ENCODE data around the gene TTI1.

Gene TTI1

GRCh38 chr20:37955511-37955910, 77.7 kb downstream of the TTI1 start:
- H3K27ac ChIP-seq (ENCODE audit: low read length): no peak overlapping the region
- no peak for ATAC-seq (ENCODE audit: insufficient read depth, low read depth)

GRCh38 chr20:37954626-37955025, 78.6 kb downstream of the TTI1 start:
- no peak for TF ChIP-seq EZH2 (IDR thresholded peaks at IDR 0.05; ENCODE audit: borderline replicate concordance, low read depth, low read length, severe bottlenecking)
- no peak for TF ChIP-seq CTCF (IDR thresholded peaks at IDR 0.05; ENCODE audit: borderline replicate concordance, extremely low read depth, low read length, poor library complexity, severe bottlenecking)
- Histone ChIP-seq H3K27me3 (ENCODE audit: insufficient read depth, low read length, poor library complexity) (peaks cover 6% of the 10 kb centered on the region), H4K20me1 (ENCODE audit: insufficient read depth, low read length) (no peaks in the 10 kb centered on the region), H3K9me3 (ENCODE audit: insufficient read depth, low read length, severe bottlenecking) (no peaks in the 10 kb centered on the region), H3K9ac (ENCODE audit: low read depth, low read length) (no peak overlapping the region), H3K36me3 (ENCODE audit: insufficient read depth, low read length) (no peaks in the 10 kb centered on the region), H3K79me2 (ENCODE audit: insufficient read depth, low read length) (no peaks in the 10 kb centered on the region), H3K27ac (ENCODE audit: low read length) (no peak overlapping the region), H3K4me3 (ENCODE audit: low read depth in 1 of 2, low read length in 2 of 2) (no peak overlapping the region), H2AFZ (ENCODE audit: low read depth, low read length) (no peak overlapping the region), H3K4me1 (ENCODE audit: insufficient read depth, low read length) (no peaks in the 10 kb centered on the region), H3K4me2 (ENCODE audit: insufficient read depth, low read length) (no peak overlapping the region)
- no peak for ATAC-seq (ENCODE audit: insufficient read depth, low read depth)
- DNase-seq: no peak

More at GRCh38 chr20:37955511-37955910, 77.7 kb downstream of the TTI1 start:
- H3K79me2 ChIP-seq (ENCODE audit: insufficient read depth, low read length): no peaks in the 10 kb centered on the region
- H3K4me2 ChIP-seq (ENCODE audit: insufficient read depth, low read length): no peak overlapping the region
- no peaks in the 10 kb centered on the region for H3K9me3 ChIP-seq (ENCODE audit: insufficient read depth, low read length, severe bottlenecking)
- no peaks in the 10 kb centered on the region for H3K4me1 ChIP-seq (ENCODE audit: insufficient read depth, low read length)
- H4K20me1 ChIP-seq (ENCODE audit: insufficient read depth, low read length): no peaks in the 10 kb centered on the region
- no peak overlapping the region for H3K4me3 ChIP-seq (ENCODE audit: low read depth in 1 of 2, low read length in 2 of 2)
- DNase-seq: no peak
- peaks cover 6% of the 10 kb centered on the region for H3K27me3 ChIP-seq (ENCODE audit: insufficient read depth, low read length, poor library complexity)
- H2AFZ ChIP-seq (ENCODE audit: low read depth, low read length): no peak overlapping the region
- H3K9ac ChIP-seq (ENCODE audit: low read depth, low read length): no peak overlapping the region
- H3K36me3 ChIP-seq (ENCODE audit: insufficient read depth, low read length): no peaks in the 10 kb centered on the region
- TF ChIP-seq CTCF (IDR thresholded peaks at IDR 0.05; ENCODE audit: borderline replicate concordance, extremely low read depth, low read length, poor library complexity, severe bottlenecking): no peak
- TF ChIP-seq EZH2 (IDR thresholded peaks at IDR 0.05; ENCODE audit: borderline replicate concordance, low read depth, low read length, severe bottlenecking): no peak

GRCh38 chr20:37954190-37954589, 79.1 kb downstream of the TTI1 start:
- TF ChIP-seq EZH2 (IDR thresholded peaks at IDR 0.05; ENCODE audit: borderline replicate concordance, low read depth, low read length, severe bottlenecking): no peak
- no peak for TF ChIP-seq CTCF (IDR thresholded peaks at IDR 0.05; ENCODE audit: borderline replicate concordance, extremely low read depth, low read length, poor library complexity, severe bottlenecking)
- Histone ChIP-seq H4K20me1 (ENCODE audit: insufficient read depth, low read length) (no peaks in the 10 kb centered on the region), H3K36me3 (ENCODE audit: insufficient read depth, low read length) (no peaks in the 10 kb centered on the region), H3K4me3 (ENCODE audit: low read depth in 1 of 2, low read length in 2 of 2) (no peak overlapping the region), H3K27me3 (ENCODE audit: insufficient read depth, low read length, poor library complexity) (peaks cover 6% of the 10 kb centered on the region), H3K4me1 (ENCODE audit: insufficient read depth, low read length) (no peaks in the 10 kb centered on the region), H3K9ac (ENCODE audit: low read depth, low read length) (no peak overlapping the region), H2AFZ (ENCODE audit: low read depth, low read length) (no peak overlapping the region), H3K27ac (ENCODE audit: low read length) (no peak overlapping the region), H3K9me3 (ENCODE audit: insufficient read depth, low read length, severe bottlenecking) (no peaks in the 10 kb centered on the region), H3K4me2 (ENCODE audit: insufficient read depth, low read length) (no peak overlapping the region), H3K79me2 (ENCODE audit: insufficient read depth, low read length) (no peaks in the 10 kb centered on the region)
- DNase-seq (no peak), ATAC-seq (ENCODE audit: insufficient read depth, low read depth) (no peak)

- Histone ChIP-seq H3K9ac (ENCODE audit: low read depth, low read length) (no peak overlapping the region), H3K79me2 (ENCODE audit: insufficient read depth, low read length) (no peaks in the 10 kb centered on the region), H2AFZ (ENCODE audit: low read depth, low read length) (no peak overlapping the region), H3K27me3 (ENCODE audit: insufficient read depth, low read length, poor library complexity) (no peaks in the 10 kb centered on the region), H3K4me1 (ENCODE audit: insufficient read depth, low read length) (no peaks in the 10 kb centered on the region), H3K4me2 (ENCODE audit: insufficient read depth, low read length) (no peak overlapping the region), H3K9me3 (ENCODE audit: insufficient read depth, low read length, severe bottlenecking) (no peaks in the 10 kb centered on the region), H4K20me1 (ENCODE audit: insufficient read depth, low read length) (no peaks in the 10 kb centered on the region), H3K36me3 (ENCODE audit: insufficient read depth, low read length) (no peaks in the 10 kb centered on the region), H3K27ac (ENCODE audit: low read length) (no peak overlapping the region), H3K4me3 (ENCODE audit: low read depth in 1 of 2, low read length in 2 of 2) (no peak overlapping the region)
- DNase-seq: no peak
- TF ChIP-seq CTCF (IDR thresholded peaks at IDR 0.05; ENCODE audit: borderline replicate concordance, extremely low read depth, low read length, poor library complexity, severe bottlenecking): no peak
- no peak for ATAC-seq (ENCODE audit: insufficient read depth, low read depth)
Observed at GRCh38 chr20:37948956-37949355, 84.3 kb downstream of the TTI1 start.
